HG03460 (cell line): Measurements from ENCODE around the gene DAG1.
A peak's percentile ranks its signal among the peaks of the same experiment; 100 is the strongest.

ENCODE experiments used
- ATAC-seq: cut with Tn5 transposase; IDR thresholded peaks from one replicate; pipeline ENCODE4 v1.9.1; 2021; ENCODE audit not compliant: unreplicated experiment

Gene DAG1

DNA sequence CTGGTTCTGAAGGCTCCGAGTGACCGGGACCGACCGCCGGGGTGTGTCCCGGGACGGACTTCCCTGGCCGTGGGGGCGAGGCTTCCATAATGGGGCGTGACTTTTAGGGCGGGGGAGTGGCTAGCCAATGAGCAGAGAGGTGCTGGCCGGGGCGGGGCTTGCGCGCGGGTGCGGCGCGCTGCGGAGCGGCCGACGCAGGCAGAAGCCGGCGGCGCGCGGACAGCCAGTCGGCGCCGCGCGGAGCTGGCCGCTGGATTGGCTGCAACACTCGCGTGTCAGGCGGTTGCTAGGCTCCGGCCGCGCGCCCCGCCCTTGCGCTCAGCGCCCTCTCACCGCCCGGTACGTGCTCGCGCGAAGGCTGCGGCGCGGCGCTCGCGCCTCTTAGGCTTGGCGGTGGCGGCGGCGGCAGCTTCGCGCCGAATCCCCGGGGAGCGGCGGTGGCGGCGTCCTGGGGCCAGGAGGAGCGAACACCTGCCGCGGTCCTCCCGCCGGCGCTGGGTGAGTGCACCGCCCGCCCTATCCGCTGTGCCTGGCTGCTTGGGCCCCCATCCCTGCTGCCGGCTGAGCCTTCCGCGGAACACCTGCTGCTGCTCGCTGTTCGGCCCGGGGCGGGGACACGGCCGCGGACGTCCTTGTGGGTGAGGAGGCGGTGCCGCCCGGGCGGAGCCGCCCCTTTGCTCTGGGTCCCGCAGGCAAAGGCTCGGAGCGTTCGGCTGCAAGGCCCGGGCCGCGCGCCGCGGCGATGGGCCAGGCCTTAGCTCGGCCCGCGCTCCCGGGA is at the start of gene DAG1:
Gene DAG1, plus strand, starts transcription at position 332 of the 778 bp plus-strand sequence. CDS start 40,268 bp downstream, outside the sequence.
- ATAC-seq = peak; percentile 78

GRCh38 chr3:49421890-49422378 is 48.1 kb upstream of the DAG1 start:
- no peak for ATAC-seq

GRCh38 chr3:49422379-49423248 is 47.5 kb upstream of the DAG1 start, which contains the start of gene AMT:
Gene AMT, minus strand, starts transcription at chr3:49422473. Its CDS starts 23 bp downstream, at chr3:49422450.
- ATAC-seq = no peak

GRCh38 chr3:49424816-49425215 is 45.3 kb upstream of the DAG1 start:
- ATAC-seq = no peak

- ATAC-seq = no peak
Observed at GRCh38 chr3:49427586-49427985, 42.5 kb upstream of the DAG1 start.

DNA sequence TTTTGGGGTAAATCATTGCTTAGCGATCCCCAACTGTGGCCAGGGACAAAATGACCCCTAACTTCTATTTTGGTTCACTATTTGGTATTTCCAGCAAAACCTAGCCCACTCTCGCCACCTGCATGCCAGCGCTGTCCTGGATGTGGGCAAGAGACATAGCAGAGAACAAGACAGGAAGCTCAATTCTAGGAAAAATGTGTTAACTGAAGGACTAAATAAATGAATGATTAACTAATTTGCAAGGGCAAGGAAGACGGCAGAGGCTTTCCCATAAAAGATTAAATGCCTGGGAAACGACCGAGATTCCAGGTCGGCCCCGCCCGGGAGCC is 41.4 kb upstream of the DAG1 start:
- no peak for ATAC-seq

DNA sequence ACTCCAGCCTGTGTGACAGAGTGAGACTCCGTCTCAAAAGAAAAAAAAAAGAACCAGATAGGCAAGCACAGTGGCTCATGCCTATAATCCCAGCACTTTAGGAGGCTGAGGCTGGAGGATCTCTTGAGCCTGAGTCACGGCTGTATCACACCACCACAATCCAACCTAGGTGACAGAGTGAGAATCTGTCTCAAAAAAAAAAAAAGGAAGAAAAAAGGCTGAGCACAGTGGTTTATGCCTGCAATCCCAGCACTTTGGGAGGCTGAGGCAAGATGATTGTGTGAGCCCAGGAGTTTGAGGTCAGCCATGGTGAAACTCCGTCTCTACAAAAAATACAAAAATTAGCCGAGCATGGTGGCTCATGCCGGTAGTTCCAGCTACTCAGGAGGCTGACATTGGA is 35.3 kb upstream of the DAG1 start:
- no peak for ATAC-seq

GRCh38 chr3:49445391-49445790 is 24.7 kb upstream of the DAG1 start:
- ATAC-seq = no peak

DNA sequence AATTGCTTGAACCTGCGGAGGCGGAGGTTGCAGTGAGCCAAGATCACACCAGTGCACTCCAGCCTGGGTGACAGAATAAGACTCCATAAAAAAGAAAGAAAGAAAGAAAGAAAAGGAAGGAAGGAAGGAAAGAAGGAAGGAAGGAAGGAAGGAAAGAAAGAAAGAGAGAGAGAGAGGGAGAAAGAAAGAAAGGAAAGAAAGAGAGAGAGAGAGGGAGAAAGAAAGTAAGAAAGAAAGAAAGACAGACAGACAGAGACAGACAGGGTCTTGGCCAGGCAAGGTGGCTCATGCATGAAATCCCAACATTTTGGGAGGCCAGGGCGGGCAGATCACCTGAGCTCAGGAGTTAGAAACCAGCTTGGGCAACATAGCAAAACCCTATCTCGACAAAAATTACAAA is 16.4 kb upstream of the DAG1 start:
- no peak for ATAC-seq

DNA sequence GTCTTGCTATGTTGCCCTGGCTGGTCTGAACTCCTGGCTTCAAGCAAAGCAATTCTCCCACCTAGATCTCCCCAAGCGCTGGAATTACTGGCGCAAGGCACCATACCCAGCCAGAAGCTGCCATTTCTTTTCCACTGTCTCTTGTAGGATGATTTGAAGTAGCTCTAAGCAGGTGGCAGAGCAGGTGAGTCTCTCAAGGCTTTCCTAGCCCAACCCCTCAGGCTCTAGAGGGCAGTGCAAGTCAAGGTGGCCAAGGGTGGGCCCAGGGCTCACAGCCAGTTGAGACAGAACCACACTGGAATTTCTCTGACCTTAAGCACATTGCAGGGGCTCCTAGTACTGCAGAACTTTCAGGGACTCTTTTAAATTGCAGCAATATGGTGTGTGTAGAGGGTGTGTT is 15.6 kb upstream of the DAG1 start:
- no peak for ATAC-seq

DNA sequence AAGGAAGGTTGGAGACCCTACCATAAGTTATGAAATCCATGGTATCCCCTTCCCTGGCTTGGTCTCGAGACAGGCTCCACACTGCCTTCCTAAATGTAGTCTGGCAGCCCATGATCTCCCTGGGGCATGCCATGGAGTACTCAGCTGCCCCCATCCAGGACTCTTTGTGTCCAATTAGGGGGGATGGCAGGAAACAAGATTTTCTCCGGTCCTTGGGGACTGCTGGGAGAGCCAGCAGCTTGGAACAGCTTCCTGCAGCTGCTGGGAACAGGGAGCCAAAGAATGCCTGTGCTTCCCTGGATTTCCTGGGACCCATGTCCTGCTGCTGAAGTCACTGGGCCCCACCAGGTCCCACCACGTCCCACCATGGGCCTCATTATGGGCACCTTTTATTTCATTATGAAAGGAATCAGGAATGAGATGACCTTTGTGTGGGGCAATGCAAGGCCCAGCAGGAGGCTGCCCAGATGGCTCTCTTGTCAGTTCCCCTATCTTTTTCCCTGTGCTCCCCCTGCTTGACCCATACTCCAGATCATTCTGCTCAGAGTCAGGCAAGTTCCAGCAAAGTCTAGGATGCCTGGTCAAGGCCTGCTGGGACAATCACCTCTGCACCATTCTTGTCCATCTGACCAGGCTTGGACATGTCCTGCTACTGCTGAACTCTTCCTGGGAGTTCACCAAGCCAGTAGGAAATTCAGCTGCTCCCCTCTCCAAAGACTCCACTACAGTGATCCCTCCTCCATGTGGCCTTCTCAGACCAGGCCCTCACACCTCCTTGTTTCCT is 15.0 kb upstream of the DAG1 start:
- ATAC-seq = no peak

DNA sequence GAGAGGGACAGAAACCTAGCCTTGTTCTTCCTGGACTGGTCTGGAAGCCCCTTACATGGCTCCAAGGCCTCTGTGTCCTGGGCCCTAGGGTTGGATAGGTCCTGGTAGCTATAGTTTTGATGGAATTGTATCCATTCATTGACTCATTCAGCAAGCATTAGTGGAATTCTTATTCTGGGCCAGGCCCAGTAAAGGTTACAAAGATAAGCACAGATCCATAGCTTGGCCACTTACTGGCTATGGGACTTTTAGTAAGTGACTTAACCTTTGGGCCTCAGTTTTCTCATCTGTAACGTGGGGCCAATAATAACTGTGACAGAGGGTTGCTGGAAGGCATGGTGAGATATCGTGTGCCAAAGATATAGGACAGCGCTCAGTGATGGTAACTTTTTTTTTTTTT is 13.6 kb upstream of the DAG1 start:
- ATAC-seq = no peak

GRCh38 chr3:49460188-49460890 is 9.7 kb upstream of the DAG1 start:
- no peak for ATAC-seq

DNA sequence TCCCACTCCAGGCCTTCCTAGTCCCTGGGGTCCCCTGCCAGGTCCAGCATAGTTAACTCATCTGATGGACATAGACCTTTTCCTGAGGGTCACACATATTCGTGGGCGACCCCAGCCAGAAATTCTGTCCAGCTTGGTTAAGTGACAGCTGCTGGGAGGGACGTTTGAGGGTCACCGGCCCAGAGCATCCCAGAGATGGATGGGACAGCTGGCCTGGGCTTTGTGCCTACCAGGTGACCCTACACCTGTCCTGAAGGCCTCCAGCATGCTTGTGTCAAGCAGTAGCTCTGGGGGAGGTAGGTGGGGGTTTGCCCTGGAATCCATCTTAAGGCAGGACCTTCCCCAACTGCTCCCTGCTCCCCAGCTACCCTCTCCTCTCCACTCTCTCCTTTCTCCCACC is 9.1 kb upstream of the DAG1 start:
- ATAC-seq = no peak

DNA sequence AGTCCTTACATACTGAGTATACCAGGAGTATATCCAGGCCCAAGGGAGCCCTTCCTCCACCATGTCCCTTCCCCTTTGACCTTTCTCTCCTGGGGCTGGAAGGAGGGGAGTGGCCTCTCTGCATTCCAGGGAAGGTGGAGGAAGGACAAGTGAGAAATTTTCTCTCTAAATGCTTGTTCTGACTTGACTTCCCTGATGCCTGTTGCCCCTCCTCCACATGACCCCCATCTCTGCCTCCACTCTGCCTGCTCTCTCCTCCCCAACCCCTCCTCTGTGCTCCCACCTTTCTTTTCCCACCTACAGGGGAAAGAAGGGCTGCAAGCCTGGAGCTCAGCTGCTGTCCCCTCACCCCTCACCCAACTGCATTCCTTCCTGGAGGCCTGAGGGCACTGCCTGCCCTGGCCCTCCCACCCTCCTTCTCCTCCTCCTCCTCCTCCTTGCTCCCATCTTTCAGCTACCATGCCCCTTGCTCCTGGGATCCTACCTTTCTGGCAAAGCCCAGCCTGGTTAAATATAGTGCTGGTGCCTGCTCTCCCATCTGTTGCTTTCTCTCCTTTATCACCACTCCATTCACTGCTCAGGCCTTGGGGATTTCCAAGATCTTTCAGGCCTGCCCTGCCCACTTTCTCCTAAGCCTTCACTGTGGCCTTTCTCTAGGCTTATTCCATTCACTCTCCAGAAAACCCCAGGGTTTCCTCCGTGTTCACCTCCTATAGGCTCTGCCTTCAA is 8.5 kb upstream of the DAG1 start:
- no peak for ATAC-seq

DNA sequence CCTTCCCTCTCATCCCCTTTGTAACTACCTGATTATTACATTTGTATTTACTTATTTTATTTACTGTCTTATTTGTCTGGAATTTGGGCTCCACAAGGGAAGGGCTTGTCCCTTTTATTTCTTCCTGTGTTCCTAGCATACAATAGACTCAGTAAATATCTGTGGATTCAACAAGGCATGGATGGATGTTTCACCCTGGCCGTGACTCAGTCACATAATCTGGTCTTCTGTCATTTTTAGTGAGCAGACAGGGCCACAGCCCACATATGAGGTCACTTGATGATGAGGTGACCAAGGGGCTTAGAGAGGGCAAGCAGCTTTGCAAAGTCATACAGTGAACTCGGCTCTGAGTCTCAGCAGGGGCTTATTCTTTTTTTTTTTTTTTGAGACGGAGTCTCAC is 7.8 kb upstream of the DAG1 start:
- ATAC-seq = no peak

DNA sequence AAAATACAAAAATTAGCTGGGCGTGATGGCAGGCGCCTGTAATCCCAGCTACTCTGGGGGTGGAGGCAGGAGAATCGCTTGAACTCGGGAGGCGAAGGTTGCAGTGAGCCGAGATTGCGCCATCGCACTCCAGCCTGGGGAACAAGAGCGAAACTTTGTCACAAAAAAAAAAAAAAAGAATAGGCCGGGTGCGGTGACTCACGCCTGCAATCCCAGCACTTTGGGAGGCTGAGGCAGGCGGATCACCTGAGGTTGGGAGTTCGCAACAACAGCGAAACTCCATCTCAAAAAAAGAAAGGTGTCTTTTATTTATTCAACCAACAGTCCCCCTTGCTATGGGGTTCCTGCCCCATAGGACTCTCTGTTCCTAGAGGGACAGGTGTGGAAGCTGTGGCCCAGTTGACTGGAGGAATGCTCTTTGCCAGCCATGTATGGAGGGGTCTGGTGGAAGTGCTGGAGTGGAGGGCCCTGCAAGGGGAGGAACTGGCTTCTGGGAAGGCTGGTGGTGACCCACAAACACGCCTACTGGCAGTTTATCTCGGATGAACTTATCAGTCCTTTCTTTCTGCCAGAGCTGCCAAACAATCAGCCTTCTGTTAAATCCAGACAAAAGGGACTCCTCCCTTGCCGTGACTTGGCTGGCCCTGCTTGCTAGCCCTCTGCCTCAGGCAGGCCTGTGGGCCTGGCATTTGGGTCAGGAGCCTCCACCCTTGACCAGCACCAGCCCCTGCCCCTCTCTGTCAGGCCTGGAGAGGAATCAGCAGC is 4.6 kb upstream of the DAG1 start:
- no peak for ATAC-seq

DNA sequence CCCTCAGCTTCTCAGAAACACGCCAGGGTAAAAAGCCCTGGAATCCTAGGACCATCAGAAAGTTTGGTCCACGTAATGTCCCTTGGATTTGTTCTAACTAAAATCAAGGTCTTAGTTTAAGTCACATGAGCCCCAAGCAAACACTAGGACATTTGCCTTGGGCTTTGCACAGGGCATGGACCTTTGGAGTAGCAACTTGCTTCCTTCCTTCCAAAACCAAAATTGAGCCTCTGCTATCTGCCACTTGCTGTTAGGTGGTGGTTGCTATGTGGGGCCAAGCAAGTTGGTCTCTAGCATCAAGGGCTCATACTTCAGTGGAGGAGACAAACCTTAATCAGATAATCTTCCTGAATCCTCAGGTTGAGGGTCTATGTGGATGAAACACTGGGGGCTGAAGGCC is 4.0 kb upstream of the DAG1 start:
- no peak for ATAC-seq
